HG03558 (cell line): ENCODE results near the gene SEMA5A.

ENCODE experiments used
- ATAC-seq: cut with Tn5 transposase; IDR thresholded peaks from one replicate; pipeline ENCODE4 v1.9.1; 2021; ENCODE audit warnings: moderate number of reproducible peaks; ENCODE audit not compliant: unreplicated experiment; ENCODE audit errors: extremely low read depth

Gene SEMA5A

GRCh38 chr5:9479990-9480389, 65.9 kb downstream of the SEMA5A start:
- ATAC-seq: no peak

DNA sequence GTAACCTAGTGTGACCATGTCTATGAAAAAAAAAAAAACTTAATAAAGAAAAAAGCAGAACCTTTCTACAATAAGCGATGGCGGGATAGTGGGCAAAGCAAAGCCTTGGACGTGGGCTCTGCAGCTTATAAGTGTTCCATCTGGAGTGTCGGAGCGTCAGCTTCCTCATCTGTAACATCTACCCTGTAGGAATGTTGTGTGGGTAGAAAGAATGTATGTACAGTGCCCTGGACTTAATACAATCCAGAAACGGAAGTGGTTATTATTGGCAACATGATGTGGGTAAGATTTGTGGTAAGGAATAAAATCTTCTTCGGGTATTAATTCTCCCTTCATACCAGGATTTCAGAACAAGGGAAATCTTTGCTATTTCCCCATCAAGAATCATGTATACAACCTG, 66.5 kb downstream of the SEMA5A start:
- ATAC-seq: no peak

DNA sequence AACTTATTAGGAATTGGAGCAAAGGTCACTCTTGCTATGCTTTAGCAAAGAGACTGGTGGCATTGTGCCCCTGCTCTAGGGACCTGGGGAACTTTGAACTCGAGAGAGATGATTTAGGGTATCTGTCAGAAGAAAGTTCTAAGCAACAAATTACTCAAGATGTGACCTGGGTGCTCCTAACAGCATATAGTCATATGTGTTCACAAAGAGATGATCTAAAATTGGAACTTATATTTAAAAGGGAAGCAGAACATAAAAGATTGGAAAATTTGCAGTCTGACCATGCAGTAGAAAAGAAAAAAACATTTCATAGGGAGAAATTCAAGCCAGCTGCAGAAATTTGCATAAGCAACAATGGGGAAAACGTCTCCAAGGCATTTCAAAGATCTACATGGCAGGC, 68.3 kb downstream of the SEMA5A start:
- no peak for ATAC-seq

GRCh38 chr5:9474219-9475002, 71.5 kb downstream of the SEMA5A start:
- no peak for ATAC-seq

GRCh38 chr5:9473624-9474023, 72.3 kb downstream of the SEMA5A start:
- no peak for ATAC-seq

DNA sequence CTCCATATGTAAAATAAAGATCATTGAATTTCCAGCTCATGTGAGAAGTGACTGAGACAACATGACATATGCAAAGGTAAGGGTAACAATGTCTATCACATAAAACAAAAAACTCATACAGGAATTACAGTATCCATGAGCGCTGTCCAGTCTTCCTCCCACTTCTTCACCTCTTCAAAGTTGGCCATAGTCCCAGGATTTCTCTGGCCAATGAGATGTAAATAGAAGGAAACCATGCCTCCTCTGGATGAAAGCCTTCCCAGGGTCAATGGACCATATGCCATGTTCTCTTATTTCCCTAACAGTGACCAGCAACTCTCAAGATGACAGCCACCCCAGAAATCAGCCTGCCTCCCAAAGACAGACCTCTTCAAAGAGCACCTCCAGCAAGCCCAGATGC, 75.5 kb downstream of the SEMA5A start:
- ATAC-seq: no peak

DNA sequence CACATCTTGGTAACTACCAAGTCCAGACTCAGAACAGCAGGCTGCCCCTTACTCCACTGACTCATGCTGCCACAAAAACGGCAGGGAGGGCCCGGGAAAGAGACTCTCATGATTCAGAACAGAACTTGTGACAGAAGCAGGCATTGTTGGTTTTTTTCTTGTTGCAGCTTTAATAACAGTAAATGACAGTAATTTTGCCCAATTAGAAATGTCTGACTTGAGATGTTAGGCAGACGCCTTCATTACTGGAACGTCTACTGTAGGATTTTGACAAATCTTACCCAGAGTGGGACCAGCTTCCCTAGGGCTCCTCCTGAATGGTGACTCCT, 77.9 kb downstream of the SEMA5A start:
- ATAC-seq: no peak

DNA sequence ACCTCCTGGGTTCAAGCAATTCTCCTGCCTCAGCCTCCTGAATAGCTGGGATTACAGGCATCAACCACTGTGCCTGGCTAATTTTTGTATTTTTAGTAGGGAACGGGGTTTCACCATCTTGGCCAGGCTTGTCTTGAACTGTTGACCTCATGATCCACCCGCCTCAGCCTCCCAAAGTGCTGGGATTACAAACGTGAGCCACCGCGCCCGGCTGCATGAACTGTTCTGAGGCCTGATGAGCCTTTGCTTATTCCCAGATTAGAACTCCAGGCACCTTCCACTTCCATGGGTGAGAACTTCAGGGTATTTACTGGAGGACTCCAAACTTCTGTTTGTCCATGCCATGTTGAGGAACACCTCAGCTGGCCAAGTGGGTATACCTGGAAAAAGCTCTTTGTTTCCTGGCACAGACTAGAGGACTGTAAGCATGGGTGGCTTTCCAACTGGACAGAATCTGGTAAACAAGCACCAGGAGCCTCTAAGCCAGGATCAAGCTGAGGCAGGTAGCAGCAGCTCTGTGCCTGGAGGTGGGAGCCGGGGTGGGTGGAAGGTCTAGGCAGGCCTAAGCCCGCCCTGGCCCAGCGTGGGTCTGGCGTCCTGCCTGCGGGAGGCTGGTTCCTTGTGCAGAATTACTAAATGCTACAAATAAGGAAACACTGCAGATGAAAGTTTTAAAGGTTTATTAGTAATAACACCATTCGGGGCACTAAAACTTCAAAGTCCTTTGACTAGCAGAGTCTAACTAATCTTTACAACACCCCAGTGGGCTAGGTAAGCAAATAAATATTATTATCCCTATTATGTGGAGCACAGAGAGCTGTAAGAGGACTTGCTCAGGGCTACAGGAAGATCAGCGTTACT, 78.4 kb downstream of the SEMA5A start:
- no peak for ATAC-seq

GRCh38 chr5:9466697-9467096, 79.2 kb downstream of the SEMA5A start:
- no peak for ATAC-seq

DNA sequence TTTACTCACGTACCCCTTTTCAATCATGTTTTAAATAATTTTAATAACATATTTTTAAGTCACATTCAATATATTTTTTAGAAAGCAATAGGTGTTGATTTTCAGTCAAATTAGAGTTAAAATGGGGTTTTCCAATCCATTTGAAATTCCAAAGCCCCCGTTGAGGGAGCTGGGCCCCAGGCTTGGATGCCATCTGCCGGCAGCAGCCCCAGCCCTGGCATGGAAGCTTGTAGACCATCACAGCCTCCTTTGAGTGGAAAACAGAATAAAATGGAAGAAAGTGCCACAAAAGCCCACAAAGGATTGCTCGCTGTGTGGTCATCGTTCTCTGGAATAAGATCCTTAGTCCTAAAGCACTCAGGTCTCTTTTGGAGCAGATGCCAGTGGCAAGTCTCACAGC, 81.4 kb downstream of the SEMA5A start:
- no peak for ATAC-seq

GRCh38 chr5:9462109-9462508, 83.8 kb downstream of the SEMA5A start:
- no peak for ATAC-seq

DNA sequence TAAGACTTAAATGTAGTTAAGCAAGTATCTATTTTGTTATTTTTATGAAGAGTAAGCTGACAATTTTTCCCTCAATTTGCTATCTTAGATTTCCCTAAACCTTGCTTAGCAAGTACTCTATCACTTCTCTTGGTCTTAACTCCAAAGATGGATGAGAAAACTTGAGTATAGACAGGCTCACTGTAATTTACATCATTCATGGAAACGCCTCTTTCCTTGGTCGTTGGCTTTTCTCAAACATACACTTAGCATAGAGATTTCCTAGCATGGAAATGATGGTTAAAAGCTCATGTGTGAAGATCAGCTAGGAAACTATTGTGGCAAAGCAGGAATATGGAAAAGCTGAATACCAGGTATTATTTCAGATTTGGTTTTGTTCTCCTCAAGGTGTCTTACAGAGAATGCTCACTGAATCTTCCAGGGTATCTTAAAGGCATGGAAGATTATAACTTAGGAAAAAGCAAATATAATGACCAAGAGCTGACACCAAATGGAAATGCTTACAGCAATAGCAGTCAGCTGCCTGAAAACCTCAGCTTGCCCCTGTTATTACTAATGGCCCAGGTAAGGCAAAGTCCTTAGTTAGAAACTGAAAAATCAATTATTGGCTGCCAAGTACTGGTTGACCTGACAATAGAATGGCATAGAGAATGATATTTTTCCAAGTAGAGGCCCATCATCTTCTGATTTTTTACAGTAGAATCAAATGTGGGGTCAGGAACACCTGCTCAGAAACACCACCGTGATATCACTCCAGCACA, 84.8 kb downstream of the SEMA5A start:
- ATAC-seq: no peak

- no peak for ATAC-seq
Observed at GRCh38 chr5:9456435-9457042, 89.3 kb downstream of the SEMA5A start.

- ATAC-seq: no peak
Observed at GRCh38 chr5:9455826-9456434, 89.9 kb downstream of the SEMA5A start.

DNA sequence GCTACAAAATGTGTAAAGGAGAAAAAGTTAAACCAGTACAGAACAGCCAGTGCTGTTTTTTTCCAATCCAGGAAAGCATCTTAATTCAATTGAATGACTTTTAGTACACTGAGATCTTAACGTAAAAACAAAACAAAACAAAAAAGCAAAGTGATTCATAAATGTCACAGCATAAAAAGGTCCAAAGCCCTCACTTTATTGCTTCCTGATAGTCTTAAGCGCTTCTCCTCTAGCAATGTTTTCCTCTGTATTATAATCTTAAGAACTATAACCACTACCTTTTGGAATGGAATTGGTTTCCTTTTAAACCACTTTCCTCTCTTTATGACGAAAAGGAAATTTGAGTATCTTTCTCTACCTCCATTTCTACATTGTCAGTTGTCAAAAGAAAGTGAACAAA, 91.4 kb downstream of the SEMA5A start:
- no peak for ATAC-seq

GRCh38 chr5:9454012-9454481, 91.8 kb downstream of the SEMA5A start:
- no peak for ATAC-seq

DNA sequence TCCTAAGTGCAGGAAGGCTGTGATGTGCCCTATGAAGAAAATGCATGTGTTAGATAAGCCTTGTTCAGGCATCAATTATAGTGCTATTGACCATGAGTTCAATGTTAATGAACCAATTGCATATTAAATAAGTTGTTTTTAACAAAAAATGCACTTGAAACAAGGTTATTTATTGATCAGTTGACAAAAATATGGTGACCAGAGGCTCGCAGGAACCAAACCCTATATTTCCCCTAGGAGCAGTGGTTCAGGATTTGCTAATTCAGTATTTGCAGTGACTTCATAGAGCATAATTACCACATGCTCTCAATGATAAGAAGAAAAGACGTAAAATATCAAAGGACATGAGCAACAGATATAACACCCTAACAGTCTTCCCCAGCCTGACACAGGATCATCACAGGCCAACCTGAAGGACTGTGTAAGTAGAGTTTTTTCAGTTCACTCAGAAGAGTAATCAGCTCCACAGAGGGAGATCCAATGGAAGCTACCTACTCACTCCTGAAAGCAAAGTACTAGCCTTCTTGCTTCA, 92.3 kb downstream of the SEMA5A start:
- no peak for ATAC-seq

- no peak for ATAC-seq
Observed at GRCh38 chr5:9452181-9452580, 93.7 kb downstream of the SEMA5A start.

GRCh38 chr5:9451037-9451436, 94.8 kb downstream of the SEMA5A start:
- ATAC-seq: no peak

- ATAC-seq: no peak
Observed at GRCh38 chr5:9447691-9448090, 98.2 kb downstream of the SEMA5A start.
